D721Med (cell line): Measurements from ENCODE around the gene NISCH.

Source experiments
- DNase-seq: peaks from one replicate; pipeline ENCODE4 v3.0.0; 2011; ENCODE audit warnings: low spot score; ENCODE audit not compliant: insufficient read length
- FAIRE-seq: peaks from 2 replicates; lab custom pipeline; 2011; peaks lifted over from hg19 to GRCh38; lab: Jason Lieb, UNC
- TF ChIP-seq, protein P1 (sequence below): IDR thresholded peaks from 2 replicates; pipeline ENCODE4 v1.5.1; 2012; ENCODE audit warnings: mild to moderate bottlenecking, control low read depth; ENCODE audit not compliant: insufficient read depth; ENCODE audit errors: missing control alignments

Gene NISCH

DNA sequence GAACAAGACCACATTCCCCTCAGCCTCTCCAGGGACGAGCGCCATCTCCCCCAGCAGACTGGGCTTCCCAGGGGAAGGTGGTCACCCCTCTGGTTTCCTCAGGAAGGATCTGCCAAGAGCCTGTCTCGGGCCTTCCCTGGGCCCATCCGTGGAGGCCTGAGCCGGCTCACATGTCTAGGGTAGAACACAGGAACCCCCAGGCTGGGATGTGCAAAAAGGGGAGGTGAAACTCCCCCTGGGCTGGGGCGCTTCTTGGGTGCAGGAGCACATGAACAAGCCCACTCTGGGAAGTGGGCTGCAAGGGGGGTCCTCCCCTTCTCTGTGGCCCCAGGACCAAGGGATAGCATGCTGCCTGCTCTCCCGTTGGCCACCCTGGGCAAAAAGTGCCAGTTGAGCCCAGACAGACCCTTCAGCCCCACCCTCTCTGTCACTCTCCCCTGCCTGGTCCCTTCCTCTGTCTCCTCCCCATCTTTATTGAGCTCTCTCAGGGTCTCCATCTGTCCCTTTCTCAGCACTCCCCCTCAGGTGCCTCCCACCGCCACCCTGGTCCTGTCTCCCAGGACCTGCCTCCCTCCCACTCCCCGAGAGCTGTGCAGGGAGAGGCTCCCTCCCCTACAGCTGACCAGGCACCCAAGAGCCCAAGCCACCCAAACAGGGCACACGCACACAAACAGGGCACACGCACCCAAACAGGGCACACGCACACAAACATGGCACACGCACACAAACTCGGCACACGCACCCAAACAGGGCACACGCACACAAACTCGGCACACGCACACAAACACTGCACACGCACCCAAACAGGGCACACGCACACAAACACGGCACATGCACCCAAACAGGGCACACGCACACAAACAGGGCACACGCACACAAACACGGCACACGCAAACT is 11.4 kb upstream of the NISCH start:
- DNase-seq (no peak), FAIRE-seq (no peak)
- TF ChIP-seq, protein P1, sequence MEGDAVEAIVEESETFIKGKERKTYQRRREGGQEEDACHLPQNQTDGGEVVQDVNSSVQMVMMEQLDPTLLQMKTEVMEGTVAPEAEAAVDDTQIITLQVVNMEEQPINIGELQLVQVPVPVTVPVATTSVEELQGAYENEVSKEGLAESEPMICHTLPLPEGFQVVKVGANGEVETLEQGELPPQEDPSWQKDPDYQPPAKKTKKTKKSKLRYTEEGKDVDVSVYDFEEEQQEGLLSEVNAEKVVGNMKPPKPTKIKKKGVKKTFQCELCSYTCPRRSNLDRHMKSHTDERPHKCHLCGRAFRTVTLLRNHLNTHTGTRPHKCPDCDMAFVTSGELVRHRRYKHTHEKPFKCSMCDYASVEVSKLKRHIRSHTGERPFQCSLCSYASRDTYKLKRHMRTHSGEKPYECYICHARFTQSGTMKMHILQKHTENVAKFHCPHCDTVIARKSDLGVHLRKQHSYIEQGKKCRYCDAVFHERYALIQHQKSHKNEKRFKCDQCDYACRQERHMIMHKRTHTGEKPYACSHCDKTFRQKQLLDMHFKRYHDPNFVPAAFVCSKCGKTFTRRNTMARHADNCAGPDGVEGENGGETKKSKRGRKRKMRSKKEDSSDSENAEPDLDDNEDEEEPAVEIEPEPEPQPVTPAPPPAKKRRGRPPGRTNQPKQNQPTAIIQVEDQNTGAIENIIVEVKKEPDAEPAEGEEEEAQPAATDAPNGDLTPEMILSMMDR: no peak

DNA sequence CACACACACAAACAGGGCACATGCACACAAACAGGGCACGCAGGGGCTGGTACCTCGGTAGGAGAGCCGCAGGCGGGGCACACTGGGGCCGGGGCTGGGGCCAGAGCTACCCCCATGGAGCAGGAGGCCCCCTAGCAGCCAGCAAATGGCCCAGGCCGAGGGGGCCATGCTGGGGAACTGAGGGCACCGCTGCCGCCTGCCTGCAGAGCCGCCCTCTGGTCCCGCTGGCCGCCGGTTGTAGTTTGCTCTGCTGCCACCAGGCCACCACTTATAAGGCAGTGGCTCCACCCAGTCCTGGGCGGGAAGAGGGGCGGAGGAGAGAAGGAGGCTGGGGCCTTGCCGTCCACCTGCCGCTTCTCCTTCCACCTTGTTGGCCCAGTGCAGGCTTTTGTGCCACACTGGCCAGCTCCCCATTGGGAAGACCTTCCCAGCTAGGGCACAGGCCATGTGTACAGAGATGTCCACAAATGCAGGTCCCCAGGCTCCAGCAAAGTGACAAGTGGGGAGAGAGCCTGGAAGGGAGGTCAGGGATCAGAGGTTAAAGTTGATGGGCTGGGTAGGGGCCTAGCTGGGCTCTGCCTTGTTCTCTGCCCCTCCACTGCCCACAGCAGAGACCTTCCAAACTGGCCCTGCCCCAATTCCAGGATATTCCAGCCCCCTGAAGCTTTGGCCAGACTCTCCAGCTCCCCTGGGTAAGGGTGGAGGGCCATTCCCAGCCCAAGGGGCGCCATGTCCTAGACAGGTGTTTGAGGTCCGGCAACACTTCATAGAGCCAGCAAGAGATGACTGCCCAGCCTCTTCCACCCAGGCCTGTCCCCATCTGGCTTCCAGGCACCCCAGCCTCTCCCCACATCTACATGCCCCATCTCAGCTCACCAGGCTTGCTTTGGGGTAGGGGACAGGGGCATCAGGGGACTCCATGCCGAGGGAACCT is 10.3 kb upstream of the NISCH start, which contains the start of gene SEMA3G:
Gene SEMA3G, minus strand, starts transcription at position 244 of the 934 bp plus-strand sequence. Its CDS starts 76 bp downstream, at position 168.
- DNase-seq (no peak), FAIRE-seq (no peak)
- TF ChIP-seq, protein P1: no peak

DNA sequence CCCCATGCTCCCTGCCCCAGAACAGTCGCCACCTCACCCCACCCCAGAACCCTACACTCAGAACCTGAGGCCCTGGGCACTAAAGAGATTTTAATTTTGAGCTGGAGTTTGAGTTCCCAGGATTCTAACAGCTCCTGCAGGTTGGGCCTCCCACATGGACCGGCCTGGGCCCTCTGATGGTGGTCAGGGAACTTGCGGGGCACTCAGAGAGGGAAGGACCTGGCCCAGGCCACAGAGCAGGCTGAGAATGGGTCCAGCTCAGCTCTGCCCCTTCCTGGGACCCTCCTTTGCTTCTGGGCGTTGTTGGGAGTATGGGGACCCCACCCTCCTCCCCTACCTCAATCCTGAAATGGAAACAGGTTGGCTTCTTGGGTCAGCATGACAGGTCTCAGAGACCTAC is 9.4 kb upstream of the NISCH start:
- TF ChIP-seq, protein P1: no peak
- FAIRE-seq (no peak), DNase-seq (no peak)

DNA sequence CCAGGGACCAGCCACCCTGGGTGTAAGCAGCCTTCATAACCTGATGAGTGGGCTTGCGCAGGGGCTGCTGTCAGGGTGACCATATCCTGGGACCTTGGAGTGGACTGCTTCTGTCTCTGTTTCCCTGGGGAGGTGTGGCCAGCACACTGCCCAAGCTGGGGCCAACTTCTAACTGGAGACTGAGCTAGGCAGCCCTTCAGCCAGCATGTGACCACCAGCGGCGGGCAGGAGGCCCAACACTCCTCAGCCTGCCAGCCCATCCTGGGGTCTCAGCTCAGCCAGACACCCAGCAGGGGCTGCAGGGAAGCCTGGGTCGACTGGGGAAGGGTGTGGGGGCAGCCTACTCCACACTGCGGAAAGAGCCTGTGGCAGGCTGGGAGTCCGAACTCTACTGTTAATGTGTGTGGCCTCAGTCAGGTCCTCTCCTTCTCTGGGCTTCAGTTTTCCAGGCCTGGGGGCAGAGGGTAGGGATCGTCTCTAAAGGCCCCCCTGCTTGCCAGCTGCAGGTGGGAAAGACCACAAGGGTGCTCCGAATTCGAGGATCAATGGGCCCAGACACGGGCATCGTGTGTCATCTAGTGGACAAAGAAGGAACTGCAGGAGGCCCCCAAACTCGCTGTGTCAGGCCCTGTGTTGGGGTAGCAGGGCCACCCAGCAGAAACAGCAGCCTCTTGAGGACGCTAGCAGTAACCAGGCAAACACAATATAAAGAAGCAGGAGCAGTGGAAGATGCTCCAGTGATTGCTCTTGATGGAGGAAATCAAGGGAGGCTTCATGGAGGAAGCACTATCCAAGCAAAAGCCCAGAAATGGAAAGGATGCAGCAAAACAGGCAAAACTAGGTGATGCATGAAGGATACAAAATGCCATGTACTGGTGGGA is 8.5 kb upstream of the NISCH start:
- peak; percentile 68 for DNase-seq
- TF ChIP-seq, protein P1: peak; percentile 97
- no peak for FAIRE-seq

DNA sequence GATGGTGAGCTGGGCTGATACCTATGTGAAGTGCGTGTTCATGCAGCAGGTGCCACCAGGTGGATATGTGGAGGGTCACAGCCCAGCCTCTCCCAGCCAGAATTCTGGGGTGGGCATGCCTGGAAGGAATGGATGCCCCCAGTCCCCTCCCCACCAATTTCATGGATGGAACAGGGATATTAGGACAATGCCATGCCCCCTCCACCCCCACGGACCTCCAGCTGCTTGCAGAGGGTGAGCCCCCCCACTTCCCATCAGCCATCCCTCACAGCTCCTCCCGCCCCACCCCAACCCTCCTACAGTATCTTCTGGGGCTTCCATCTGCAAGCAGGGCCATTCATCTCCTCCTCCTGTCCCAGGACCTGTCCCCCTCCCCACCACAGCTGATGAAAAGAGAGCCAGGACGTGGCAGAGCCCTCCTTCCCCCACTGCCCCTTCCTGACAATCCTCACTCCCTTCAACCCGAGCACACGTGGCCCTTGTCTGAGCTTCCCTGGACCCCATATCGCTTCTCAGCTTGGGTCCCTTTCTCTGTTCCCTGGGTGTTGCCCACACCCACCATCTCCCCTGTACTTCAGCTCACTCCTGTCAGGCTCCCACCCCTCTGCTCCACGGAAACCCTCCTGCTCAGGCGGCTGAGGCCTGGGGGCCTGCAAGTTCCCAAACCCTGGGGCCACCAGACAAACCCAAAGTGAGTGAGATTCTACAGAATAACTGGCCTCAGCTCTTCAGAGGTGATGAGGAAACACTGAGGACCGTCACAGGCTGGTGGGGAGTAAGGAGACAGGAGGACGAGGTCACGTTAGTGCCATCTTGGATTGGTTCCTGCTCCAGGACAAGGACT is 7.7 kb upstream of the NISCH start:
- TF ChIP-seq, protein P1: no peak
- no peak for FAIRE-seq

More for the DNA sequence above, 7.7 kb upstream of the NISCH start:
- no peak for DNase-seq
